GM19455 (cell line): ENCODE data around the gene SMG7.
"Not testable (repeated sequence)": the region's sequence is repeated elsewhere in the genome, so short reads cannot be mapped to it uniquely, and the experiment has no call there.

Experiments
- ATAC-seq: cut with Tn5 transposase; IDR thresholded peaks from one replicate; pipeline ENCODE4 v1.9.1; 2021; ENCODE audit not compliant: unreplicated experiment

The SMG7 gene

GRCh38 chr1:183472488-183473216 lies at the start of gene SMG7:
SMG7 (plus strand) TSS chr1:183472499; CDS start chr1:183472621, 122 bp downstream.
- peak; percentile 26 for ATAC-seq

GRCh38 chr1:183423541-183423940 lies 48.8 kb upstream of the SMG7 start:
- ATAC-seq: no peak

GRCh38 chr1:183424691-183425090 lies 47.6 kb upstream of the SMG7 start:
- no peak for ATAC-seq

GRCh38 chr1:183427591-183427990 lies 44.7 kb upstream of the SMG7 start:
- not testable (repeated sequence) for ATAC-seq

GRCh38 chr1:183431840-183432547 lies 40.3 kb upstream of the SMG7 start:
- ATAC-seq: no peak

- no peak for ATAC-seq
Measured at GRCh38 chr1:183432548-183432875, 39.8 kb upstream of the SMG7 start.

GRCh38 chr1:183433703-183434102 lies 38.6 kb upstream of the SMG7 start:
- ATAC-seq: no peak

- ATAC-seq: no peak
Measured at GRCh38 chr1:183435497-183435896, 36.8 kb upstream of the SMG7 start.

GRCh38 chr1:183438060-183438459 lies 34.2 kb upstream of the SMG7 start:
- no peak for ATAC-seq

GRCh38 chr1:183443011-183443410 lies 29.3 kb upstream of the SMG7 start:
- ATAC-seq: no peak

GRCh38 chr1:183443466-183443865 lies 28.8 kb upstream of the SMG7 start:
- ATAC-seq: no peak

GRCh38 chr1:183444243-183444642 lies 28.1 kb upstream of the SMG7 start:
- no peak for ATAC-seq

GRCh38 chr1:183449223-183449770 lies 23.0 kb upstream of the SMG7 start:
- ATAC-seq: no peak

- ATAC-seq: no peak
Measured at GRCh38 chr1:183450093-183450492, 22.2 kb upstream of the SMG7 start.

- ATAC-seq: no peak
Measured at GRCh38 chr1:183454377-183454776, 17.9 kb upstream of the SMG7 start.

GRCh38 chr1:183456826-183457225 lies 15.5 kb upstream of the SMG7 start:
- no peak for ATAC-seq

GRCh38 chr1:183457449-183457848 lies 14.8 kb upstream of the SMG7 start:
- ATAC-seq: no peak

GRCh38 chr1:183460596-183460995 lies 11.7 kb upstream of the SMG7 start:
- no peak for ATAC-seq

- no peak for ATAC-seq
Measured at GRCh38 chr1:183461350-183461749, 10.9 kb upstream of the SMG7 start.

GRCh38 chr1:183463566-183463965 lies 8.7 kb upstream of the SMG7 start:
- no peak for ATAC-seq

GRCh38 chr1:183466781-183467180 lies 5.5 kb upstream of the SMG7 start:
- no peak for ATAC-seq

GRCh38 chr1:183467687-183468086 lies 4.6 kb upstream of the SMG7 start:
- no peak for ATAC-seq
